ENCODE measurements around the gene SMIM36. TPM values are rescaled to one million over a fixed set of nuclear protein-coding genes. Genes with fewer than 3 reads are reported as not detected.

SMIM36 gene
- total RNA-seq, 2 experiments from 2014 or later: not detected

DNA sequence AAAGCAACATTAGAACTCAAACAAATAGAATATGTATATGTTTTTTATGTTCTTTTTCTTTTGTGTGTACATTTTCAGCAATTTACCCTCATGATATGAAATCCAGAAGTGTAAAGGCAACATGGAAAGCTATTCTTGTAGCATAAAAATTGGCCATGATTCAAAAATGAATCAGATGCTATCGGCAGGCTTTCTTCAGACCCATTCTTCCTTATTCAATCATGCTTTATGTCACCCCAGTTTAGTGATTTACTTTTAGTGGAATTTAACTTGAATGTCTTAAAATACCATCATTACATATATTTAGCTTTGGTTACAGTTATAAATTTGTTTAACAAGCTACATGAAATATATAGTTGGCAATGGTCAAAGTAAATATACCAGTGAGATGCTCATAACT, 21.4 kb upstream of the SMIM36 start:
- H3K36me3 Mint-ChIP-seq (ENCODE audit: low read depth): no peaks in the 10 kb centered on the region
- TF ChIP-seq, protein P1, sequence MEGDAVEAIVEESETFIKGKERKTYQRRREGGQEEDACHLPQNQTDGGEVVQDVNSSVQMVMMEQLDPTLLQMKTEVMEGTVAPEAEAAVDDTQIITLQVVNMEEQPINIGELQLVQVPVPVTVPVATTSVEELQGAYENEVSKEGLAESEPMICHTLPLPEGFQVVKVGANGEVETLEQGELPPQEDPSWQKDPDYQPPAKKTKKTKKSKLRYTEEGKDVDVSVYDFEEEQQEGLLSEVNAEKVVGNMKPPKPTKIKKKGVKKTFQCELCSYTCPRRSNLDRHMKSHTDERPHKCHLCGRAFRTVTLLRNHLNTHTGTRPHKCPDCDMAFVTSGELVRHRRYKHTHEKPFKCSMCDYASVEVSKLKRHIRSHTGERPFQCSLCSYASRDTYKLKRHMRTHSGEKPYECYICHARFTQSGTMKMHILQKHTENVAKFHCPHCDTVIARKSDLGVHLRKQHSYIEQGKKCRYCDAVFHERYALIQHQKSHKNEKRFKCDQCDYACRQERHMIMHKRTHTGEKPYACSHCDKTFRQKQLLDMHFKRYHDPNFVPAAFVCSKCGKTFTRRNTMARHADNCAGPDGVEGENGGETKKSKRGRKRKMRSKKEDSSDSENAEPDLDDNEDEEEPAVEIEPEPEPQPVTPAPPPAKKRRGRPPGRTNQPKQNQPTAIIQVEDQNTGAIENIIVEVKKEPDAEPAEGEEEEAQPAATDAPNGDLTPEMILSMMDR (IDR thresholded peaks at IDR 0.05): no peak
- ATAC-seq (no peak), DNase-seq (no peak)
- no peak overlapping the region for H3K27ac Mint-ChIP-seq
- no peaks in the 10 kb centered on the region for H3K4me1 Mint-ChIP-seq (ENCODE audit: low read depth)
- ChIA-PET POLR2A (no interaction called here), CTCF (interaction anchor here (1.2 to 2.7 kb wide), 5 partner anchors 9 to 185 kb away, joined by 5 to 11 read pairs (median 7); no protein-coding TSS in a partner anchor)
- H3K4me3 Mint-ChIP-seq: no peak overlapping the region
- peaks cover 7% of the 10 kb centered on the region for H3K27me3 Mint-ChIP-seq
- H3K9me3 Mint-ChIP-seq: no peaks in the 10 kb centered on the region
- intact Hi-C loops (cut with micrococcal nuclease): no loop called here

DNA sequence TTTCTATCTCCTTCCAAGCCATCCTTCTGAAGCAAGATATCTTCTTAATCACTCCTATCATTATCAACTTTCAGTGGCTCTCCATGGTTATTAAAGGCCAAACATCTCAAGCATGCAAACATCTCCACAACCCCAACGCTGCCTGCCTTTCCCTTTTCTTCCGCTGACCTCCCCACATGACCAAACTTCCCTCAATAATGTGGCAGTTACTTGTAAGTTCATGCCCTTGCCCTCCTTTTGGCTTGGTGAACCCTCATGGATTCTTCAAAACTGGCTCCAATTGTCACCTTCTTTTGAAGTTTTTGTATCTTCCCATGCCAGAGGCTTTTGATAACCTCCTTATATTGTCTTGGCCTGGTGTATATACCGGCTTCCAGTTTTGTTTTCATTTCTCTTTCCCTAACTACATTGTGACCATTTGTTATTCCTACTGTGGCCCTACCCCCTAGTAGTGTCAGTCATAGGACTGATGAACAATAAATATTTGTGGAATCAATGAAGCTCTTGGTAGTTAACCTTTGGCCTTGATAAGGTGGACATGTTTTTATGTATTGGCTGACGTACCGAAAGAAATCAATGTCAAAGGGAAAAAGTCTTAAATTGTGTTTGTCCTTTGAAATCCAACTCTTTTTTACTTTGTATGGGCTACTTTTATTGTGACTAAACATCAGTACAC, 19.9 kb upstream of the SMIM36 start:
- ChIA-PET CTCF (interaction anchor here (0.8 to 1.4 kb wide), 2 partner anchors 71 to 187 kb away, joined by 3 to 7 read pairs; no protein-coding TSS in a partner anchor), POLR2A (no interaction called here)
- Mint-ChIP-seq H3K27ac (no peak overlapping the region), H3K4me3 (no peak overlapping the region), H3K36me3 (ENCODE audit: low read depth) (no peaks in the 10 kb centered on the region), H3K9me3 (no peaks in the 10 kb centered on the region), H3K27me3 (peaks cover 7% of the 10 kb centered on the region), H3K4me1 (ENCODE audit: low read depth) (no peaks in the 10 kb centered on the region)
- intact Hi-C loops (cut with micrococcal nuclease): no loop called here
- TF ChIP-seq, protein P1 (IDR thresholded peaks at IDR 0.05): no peak
- no peak for DNase-seq
- no peak for ATAC-seq

DNA sequence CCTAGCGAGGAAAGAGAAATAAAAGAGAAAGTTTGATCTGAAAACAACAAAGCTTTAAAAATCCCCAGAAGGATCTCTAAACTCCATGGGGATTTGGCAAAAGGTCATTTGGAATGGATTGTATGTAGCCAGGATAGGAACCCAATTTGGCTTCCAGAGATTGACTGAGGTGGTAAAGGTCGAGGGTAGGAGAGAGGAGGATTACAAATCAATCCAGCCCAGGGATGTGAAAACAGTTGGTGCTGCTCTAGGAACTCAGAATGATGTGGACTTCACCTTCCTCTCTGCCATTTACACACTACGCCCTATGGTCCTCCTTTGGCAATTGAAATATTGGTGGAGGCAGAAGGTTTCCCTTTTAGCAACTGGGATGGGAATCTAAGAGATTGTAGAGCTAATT, 18.8 kb upstream of the SMIM36 start:
- Mint-ChIP-seq H3K27me3 (peaks cover 7% of the 10 kb centered on the region), H3K4me3 (no peak overlapping the region), H3K4me1 (ENCODE audit: low read depth) (no peaks in the 10 kb centered on the region), H3K36me3 (ENCODE audit: low read depth) (no peaks in the 10 kb centered on the region), H3K27ac (no peak overlapping the region), H3K9me3 (no peaks in the 10 kb centered on the region)
- intact Hi-C loops (cut with micrococcal nuclease): no loop called here
- ChIA-PET CTCF (interaction anchor here (0.8 to 1.6 kb wide), 3 partner anchors 16 to 72 kb away, joined by 3 to 13 read pairs (median 3); no protein-coding TSS in a partner anchor), POLR2A (no interaction called here)
- TF ChIP-seq, protein P1 (IDR thresholded peaks at IDR 0.05): no peak
- DNase-seq: no peak
- ATAC-seq: no peak

DNA sequence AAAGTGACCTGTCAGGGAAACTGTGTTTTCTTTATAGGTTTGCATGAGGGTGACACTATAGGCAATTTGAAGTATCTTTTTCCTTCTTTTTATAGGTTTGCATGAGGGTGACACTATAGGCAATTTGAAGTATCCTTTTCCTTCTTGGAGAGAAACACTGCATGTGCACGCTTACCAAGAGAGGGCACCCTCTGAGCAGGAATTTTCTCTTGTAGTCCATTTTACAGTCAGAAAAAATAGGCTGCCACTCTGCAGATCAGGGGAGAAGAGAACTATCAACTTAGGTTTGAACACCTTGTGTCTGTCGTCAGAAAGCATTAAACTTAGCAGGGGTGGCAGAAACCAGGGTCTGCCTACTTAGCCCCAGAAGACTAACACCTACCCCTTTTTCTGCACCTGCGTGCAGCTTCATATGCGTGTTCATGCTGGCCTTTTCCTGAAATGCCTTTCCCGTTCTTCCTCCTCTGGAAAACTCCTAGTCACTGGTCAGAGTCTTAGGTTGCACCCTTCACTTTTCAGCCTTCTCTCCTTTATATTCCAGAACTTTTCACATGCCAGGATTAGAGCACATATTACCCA, 16.4 kb upstream of the SMIM36 start:
- H3K36me3 Mint-ChIP-seq (ENCODE audit: low read depth): no peaks in the 10 kb centered on the region

More for the DNA sequence above, 16.4 kb upstream of the SMIM36 start:
- ChIA-PET POLR2A (no interaction called here), CTCF (interaction anchor here (0.7 to 5.9 kb wide), 20 partner anchors 9 to 254 kb away, joined by 3 to 85 read pairs (median 6); partner anchors contain the start of genes PCTP and TMEM100)
- H3K27me3 Mint-ChIP-seq: peaks cover 5% of the 10 kb centered on the region
- peaks cover 3% of the 10 kb centered on the region for H3K4me1 Mint-ChIP-seq (ENCODE audit: low read depth)
- ATAC-seq: no peak
- TF ChIP-seq, protein P1 (IDR thresholded peaks at IDR 0.05): no peak
- no peak overlapping the region for H3K4me3 Mint-ChIP-seq
- peak; percentile 13 for DNase-seq
- intact Hi-C loops (cut with micrococcal nuclease): loop anchor here (5.0 kb wide), 3 partner anchors 75 to 245 kb away; no protein-coding TSS in a partner anchor
- no peaks in the 10 kb centered on the region for H3K9me3 Mint-ChIP-seq
- no peak overlapping the region for H3K27ac Mint-ChIP-seq

Data from activated CD8-positive, alpha-beta T cell treated with anti-CD3 and anti-CD28 coated beads for 36 hours (primary cell).